GM12891 (cell line): ENCODE data around the gene CYBC1.

Experiments
- PAX5 ChIP-seq: IDR thresholded peaks from 2 replicates; pipeline ENCODE4 v1.6.1; 2011; ENCODE audit warnings: low read length, moderate library complexity, mild to moderate bottlenecking; ENCODE audit not compliant: insufficient read depth, severe bottlenecking
- POLR2A ChIP-seq: IDR thresholded peaks from 2 replicates; pipeline ENCODE4 v1.6.1; 2011; ENCODE audit warnings: low read depth, low read length, control low read depth
- POLR2AphosphoS5 ChIP-seq: IDR thresholded peaks from 2 replicates; pipeline ENCODE4 v1.6.1; 2011; ENCODE audit warnings: low read depth, low read length, control low read depth
- TAF1 ChIP-seq: IDR thresholded peaks from 2 replicates; pipeline ENCODE4 v1.6.1; 2011; ENCODE audit warnings: low read depth, low read length, control low read depth

- TF ChIP-seq POLR2AphosphoS5 (no peak), POLR2A (no peak), TAF1 (no peak), PAX5 (no peak)
These were observed 34.3 kb downstream of the CYBC1 start for GRCh38 chr17:82416264-82416663.
